OCI-LY3 (cell line): ENCODE results near the gene SCNN1A.

Experiments
- CTCF ChIP-seq: fragments of 200-600, 300-600 bp; sonication (generic); IDR thresholded peaks from 2 replicates; pipeline ENCODE4 v1.5.1; 2014; ENCODE audit warnings: antibody characterized with exemption, low read length, low read depth
- EZH2phosphoT487 ChIP-seq: fragments of 200-600 bp; shearing (Covaris generic); IDR thresholded peaks from 2 replicates; pipeline ENCODE4 v1.6.1; 2018; ENCODE audit warnings: antibody characterized with exemption, mixed run types, low read depth

GRCh38 chr12:6351622-6352021 is 23.7 kb downstream of the SCNN1A start:
- TF ChIP-seq CTCF (no peak), EZH2phosphoT487 (no peak)
